ENCODE results near the gene FAM174C. TPM values are rescaled to one million over a fixed set of nuclear protein-coding genes. Genes with fewer than 3 reads are reported as not detected.
"Not testable (repeated sequence)": the region's sequence is repeated elsewhere in the genome, so short reads cannot be mapped to it uniquely, and the experiment has no call there.

Gene FAM174C
- total and polyA plus RNA-seq, 2 of the 8 experiments (the other 6 are each of a cell fraction or from before 2014, with no cell fraction given), result 44.5 to 125 TPM

- no peak for TF ChIP-seq TEAD4 (IDR thresholded peaks at IDR 0.05; ENCODE audit: low read depth, low read length)
- no peak for TF ChIP-seq YY1 (IDR thresholded peaks at IDR 0.05; ENCODE audit: low read depth, low read length)
- no peak for TF ChIP-seq TAF7 (optimal IDR thresholded peaks at IDR 0.05; ENCODE audit: borderline replicate concordance, low read depth, low read length)
- no peak for TF ChIP-seq CTCF (IDR thresholded peaks at IDR 0.05; ENCODE audit: control extremely low read depth in 1 of 3, insufficient read depth in 1 of 3, low read depth in 1 of 3, low read length in 3 of 3)
- TF ChIP-seq ATF3 (IDR thresholded peaks at IDR 0.05; ENCODE audit: insufficient read depth, low read depth, low read length), result no peak
Measured at GRCh38 chr19:1318678-1319471, 43.5 kb downstream of the FAM174C start (continued).

- not testable (repeated sequence) for DNase-seq (ENCODE audit: low read depth in 1 of 2, low spot score in 2 of 2); H3K4me1 ChIP-seq (replicated peaks in 1 of 4; ENCODE audit: control insufficient read depth in 3 of 4, insufficient read depth in 4 of 4, low read length in 3 of 4); H4K91ac ChIP-seq (replicated peaks; ENCODE audit: insufficient read length, low read length); H3K36me3 ChIP-seq (ENCODE audit: control insufficient read depth in 2 of 4, insufficient read depth in 4 of 4, low read length in 3 of 4); H3K27ac ChIP-seq (ENCODE audit: low read depth, low read length); FAIRE-seq; H3K4me3 ChIP-seq (ENCODE audit: extremely low read depth in 1 of 4, insufficient read depth in 2 of 4, low read depth in 3 of 4, low read length in 4 of 4); H3K23ac ChIP-seq (ENCODE audit: insufficient read length); H3K23me2 ChIP-seq (ENCODE audit: low read depth, low read length); H4K5ac ChIP-seq (ENCODE audit: insufficient read length, low read depth, low read length); H2AK5ac ChIP-seq (ENCODE audit: low read depth, low read length); H3K18ac ChIP-seq (ENCODE audit: extremely low read depth, low read length); H4K8ac ChIP-seq (ENCODE audit: extremely low read depth, insufficient read depth, low read length); H2BK5ac ChIP-seq (ENCODE audit: low read depth, low read length); H3K79me2 ChIP-seq (ENCODE audit: control insufficient read depth in 1 of 2, insufficient read depth in 2 of 2, low read length in 2 of 2); H3K9me3 ChIP-seq (ENCODE audit: insufficient read depth in 2 of 2, low read depth in 1 of 2, low read length in 1 of 2); H3K9ac ChIP-seq (replicated peaks in 1 of 4; ENCODE audit: extremely low read depth in 1 of 4, low read depth in 3 of 4, low read length in 3 of 4); H3K14ac ChIP-seq (ENCODE audit: insufficient read length); H3K4ac ChIP-seq (replicated peaks; ENCODE audit: insufficient read length, low read depth, low read length); H3K79me1 ChIP-seq (ENCODE audit: low read depth, low read length); H3K56ac ChIP-seq (replicated peaks; ENCODE audit: insufficient read length, low read depth, low read length); H4K20me1 ChIP-seq (replicated peaks in 1 of 2; ENCODE audit: control insufficient read depth in 1 of 2, insufficient read depth in 2 of 2, low read length in 2 of 2); H3K4me2 ChIP-seq (ENCODE audit: insufficient read depth in 1 of 2, low read depth in 2 of 2, low read length in 2 of 2); H2BK12ac ChIP-seq (ENCODE audit: low read depth, low read length); H2AFZ ChIP-seq (ENCODE audit: low read length); H2BK20ac ChIP-seq (ENCODE audit: low read length); H2BK15ac ChIP-seq (ENCODE audit: low read length); H2BK120ac ChIP-seq (replicated peaks; ENCODE audit: low read depth, low read length)
- peaks cover 0 to 12% (median 5%) of the 10 kb centered on the region in 4 experiments; a peak in 5 of 7 replicates for H3K27me3 ChIP-seq (replicated peaks in 1 of 4; ENCODE audit: control insufficient read depth in 3 of 4, extremely low read depth in 1 of 4, insufficient read depth in 3 of 4, low read length in 3 of 4)
- ChIA-PET POLR2A (ENCODE audit: partially characterized antibody) (interaction anchor here (0.8 to 1.3 kb wide), 2 partner anchors 51 to 61 kb away, joined by 3 to 5 read pairs; no protein-coding TSS in a partner anchor), CTCF (ENCODE audit: partially characterized antibody) (interaction anchor here (0.6 to 1.4 kb wide), 3 partner anchors 10 to 102 kb away, joined by 3 to 4 read pairs (median 4); no protein-coding TSS in a partner anchor)
- 97% methylated on average over 3 of the region's 3 CpGs; no CpG with 5 or more reads in 1 of the 2 experiments for WGBS, 2 experiments (ENCODE audit: extremely low coverage in 1 of 2, insufficient coverage in 1 of 2, insufficient read length in 1 of 2, insufficient replicate concordance in 2 of 2, low coverage in 1 of 2, low lambda C conversion rate in 2 of 2, missing lambda C conversion rate in 1 of 2)
Measured at GRCh38 chr19:1320282-1320650, 44.9 kb downstream of the FAM174C start.

All from H1 (cell line).